UCSD-AML1 (cell line): ENCODE data around the gene PALM.
"Not testable (repeated sequence)": the region's sequence is repeated elsewhere in the genome, so short reads cannot be mapped to it uniquely, and the experiment has no call there.

Experiments used
- DNase-seq: peaks from one replicate; lab custom pipeline; 2025; ENCODE audit not compliant: unreplicated experiment; lab: John Stamatoyannopoulos, UW

PALM gene

GRCh38 chr19:703651-704446 lies 4.9 kb upstream of the PALM start:
- peak; percentile 100 for DNase-seq

- DNase-seq, result no peak
Observed at GRCh38 chr19:704447-704741, 4.3 kb upstream of the PALM start.

- DNase-seq, result no peak
Observed at GRCh38 chr19:709196-709964, 645 bp downstream of the PALM start.

DNA sequence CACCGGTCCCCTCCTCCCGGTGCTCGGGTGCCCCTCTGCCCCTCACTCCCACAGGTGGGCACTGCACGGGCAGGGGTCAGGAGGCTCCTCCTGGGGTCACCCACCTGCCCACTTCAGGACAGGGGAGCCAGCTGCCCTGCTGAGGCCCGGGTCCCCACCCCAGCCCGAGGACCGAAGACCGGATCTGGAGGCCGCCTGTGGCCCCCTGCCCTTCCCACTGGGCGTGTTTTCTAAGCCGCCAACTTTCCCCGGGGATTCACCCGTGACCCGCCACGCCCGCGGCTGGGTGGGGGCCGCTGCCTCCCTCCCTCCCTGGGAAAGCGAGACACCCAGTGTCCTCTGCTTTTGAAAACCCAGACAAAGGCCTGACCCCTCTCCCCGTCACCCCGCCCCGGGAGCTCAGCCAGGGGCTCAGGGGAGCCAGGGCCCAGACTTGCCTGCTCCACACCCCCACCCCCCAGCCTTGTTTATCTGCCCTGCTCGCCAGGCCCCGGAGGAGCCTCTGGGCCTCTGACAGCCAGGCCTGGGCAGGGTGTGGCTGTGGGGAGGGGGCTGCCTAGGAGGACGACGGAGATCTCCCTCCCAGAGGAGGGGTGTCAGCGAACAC lies 1.3 kb downstream of the PALM start:
- DNase-seq, result no peak

GRCh38 chr19:710767-711166 lies 2.0 kb downstream of the PALM start:
- DNase-seq, result no peak

- DNase-seq, result no peak
Observed at GRCh38 chr19:711254-711653, 2.5 kb downstream of the PALM start.

DNA sequence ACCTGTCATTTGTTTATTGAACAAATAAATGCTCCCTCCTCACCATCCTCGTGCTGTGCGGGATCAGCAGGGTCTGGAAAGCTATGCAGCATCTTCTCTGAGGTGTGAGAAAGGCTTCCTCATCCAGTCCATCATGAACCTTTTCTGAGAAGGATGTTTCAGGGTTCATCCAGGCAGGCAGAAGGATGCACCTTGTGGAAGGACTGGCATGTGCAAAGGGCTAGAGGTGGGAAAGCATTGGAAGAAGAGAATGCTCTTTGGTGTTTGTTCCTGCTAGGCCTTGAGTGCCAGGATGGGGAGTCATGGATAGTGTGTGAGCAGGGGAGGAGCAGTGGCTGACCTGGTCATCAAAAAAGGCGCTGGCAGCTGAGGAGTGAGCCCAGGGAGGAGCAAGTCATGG lies 6.6 kb downstream of the PALM start:
- DNase-seq, result no peak

GRCh38 chr19:718251-718951 lies 9.7 kb downstream of the PALM start:
- no peak for DNase-seq

GRCh38 chr19:718991-719512 lies 10.3 kb downstream of the PALM start:
- no peak for DNase-seq

DNA sequence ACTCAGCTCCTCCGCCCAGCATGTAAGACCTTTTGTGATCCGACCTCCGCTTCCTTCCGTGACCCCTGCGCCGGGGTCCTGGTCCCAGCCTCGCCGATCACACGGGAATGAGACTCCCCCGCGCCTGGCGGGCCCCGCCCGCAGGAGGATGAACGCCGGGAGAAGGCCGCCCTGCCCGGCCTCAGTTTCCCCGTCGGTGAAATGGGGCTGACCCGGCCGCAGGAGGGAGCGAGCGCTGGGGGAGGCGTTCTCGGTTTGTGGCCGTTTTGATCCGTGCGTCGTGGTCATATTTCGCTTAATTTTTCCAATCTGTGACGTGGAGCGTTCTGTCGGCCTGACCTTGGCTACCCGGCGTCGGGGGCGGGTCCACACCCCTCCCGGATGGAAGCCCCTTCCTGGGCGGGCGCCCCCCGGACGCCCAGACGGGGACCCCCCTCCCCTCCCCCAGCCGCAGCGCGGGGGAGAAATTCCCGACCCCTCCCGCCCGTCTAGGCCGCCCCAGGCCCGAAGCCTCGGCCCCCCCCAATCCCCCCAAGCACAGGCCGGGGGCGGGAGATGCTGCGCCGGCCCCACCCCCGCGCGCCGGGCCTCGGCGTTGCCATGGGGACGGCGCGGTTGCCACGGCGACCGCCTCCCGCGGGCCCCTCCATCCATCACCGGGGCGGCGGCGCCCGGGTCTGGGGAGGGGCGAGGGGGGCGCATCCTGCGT lies 11.1 kb downstream of the PALM start:
- DNase-seq, result no peak

DNA sequence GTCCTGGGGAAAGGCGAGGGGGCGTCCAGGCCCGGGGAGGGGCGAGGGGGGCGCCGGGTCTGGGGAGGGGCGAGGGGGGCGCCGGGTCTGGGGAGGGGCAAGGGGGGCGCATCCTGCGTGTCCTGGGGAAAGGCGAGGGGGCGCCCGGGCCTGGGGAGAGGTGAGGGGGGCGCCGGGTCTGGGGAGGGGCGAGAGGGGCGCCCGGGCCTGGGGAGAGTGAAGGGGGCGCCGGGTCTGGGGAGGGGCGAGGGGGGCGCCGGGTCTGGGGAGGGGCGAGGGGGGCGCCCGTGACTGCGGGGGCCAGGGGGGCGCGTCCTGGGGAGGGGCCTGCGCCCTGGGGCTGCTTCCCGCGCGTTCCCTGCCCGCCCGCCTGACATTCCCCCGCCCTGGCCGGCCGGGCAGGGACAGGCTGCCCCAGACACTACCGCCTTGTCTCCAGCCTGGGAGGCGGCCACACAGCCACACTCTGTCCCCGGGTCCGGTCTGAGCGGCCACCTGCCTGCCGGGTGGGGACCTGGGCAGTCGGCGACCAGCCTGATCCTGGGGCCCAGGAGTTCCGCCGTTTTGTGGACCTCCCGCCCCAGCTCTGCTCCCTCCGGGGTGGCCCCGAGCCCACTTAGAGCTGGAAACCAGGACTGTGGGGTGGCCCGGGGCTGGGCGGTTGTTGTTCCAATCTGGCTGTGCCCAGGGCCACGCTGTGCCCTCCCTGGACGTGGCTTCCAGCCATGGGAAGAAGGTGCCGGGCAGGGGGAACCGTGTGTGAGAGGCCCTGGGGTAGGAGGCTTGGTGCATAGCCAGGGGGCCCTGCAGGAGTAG lies 11.8 kb downstream of the PALM start:
- DNase-seq, result no peak

GRCh38 chr19:722553-723101 lies 13.9 kb downstream of the PALM start:
- no peak for DNase-seq

DNA sequence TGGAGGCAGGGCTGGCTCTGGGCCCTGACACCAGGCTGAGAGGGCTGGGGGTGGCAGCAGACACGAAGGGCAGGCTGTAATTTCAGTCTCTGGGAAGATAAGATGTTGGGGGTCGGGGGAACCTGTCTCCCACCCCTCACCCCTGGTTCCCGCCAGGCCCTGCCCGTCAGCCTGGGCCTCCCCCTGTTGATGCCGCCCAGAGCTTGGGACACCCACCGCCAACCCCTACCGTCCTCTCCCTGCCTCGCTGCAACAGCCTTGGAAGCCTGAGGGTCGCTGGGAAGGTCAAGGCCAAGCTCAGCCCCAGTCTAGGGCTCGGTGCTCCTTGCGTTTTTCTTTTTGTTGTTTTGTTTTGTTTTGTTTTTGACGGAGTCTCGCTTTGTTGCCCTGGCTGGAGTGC lies 14.5 kb downstream of the PALM start:
- DNase-seq, result no peak

DNA sequence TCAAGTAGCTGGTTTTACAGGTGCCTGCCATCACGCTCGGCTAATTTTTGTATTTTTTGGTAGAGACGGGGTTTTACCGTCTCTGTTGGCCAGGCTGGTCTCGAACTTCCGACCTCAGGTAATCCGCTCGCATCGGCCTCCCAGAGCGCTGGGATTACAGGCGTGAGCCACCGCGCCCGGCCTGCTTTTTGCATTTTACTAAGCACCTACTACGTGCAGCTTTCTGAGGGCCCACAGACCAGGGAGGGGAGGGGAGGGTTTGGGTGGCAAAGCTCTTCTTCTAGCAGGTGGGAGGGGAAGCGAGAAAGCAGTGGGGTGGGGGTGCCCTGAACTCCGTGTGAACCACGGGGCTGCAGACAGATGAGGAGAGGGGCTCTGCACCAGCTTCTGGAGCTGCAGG lies 15.0 kb downstream of the PALM start:
- no peak for DNase-seq

- DNase-seq, result no peak
Observed at GRCh38 chr19:725461-726089, 16.8 kb downstream of the PALM start.

DNA sequence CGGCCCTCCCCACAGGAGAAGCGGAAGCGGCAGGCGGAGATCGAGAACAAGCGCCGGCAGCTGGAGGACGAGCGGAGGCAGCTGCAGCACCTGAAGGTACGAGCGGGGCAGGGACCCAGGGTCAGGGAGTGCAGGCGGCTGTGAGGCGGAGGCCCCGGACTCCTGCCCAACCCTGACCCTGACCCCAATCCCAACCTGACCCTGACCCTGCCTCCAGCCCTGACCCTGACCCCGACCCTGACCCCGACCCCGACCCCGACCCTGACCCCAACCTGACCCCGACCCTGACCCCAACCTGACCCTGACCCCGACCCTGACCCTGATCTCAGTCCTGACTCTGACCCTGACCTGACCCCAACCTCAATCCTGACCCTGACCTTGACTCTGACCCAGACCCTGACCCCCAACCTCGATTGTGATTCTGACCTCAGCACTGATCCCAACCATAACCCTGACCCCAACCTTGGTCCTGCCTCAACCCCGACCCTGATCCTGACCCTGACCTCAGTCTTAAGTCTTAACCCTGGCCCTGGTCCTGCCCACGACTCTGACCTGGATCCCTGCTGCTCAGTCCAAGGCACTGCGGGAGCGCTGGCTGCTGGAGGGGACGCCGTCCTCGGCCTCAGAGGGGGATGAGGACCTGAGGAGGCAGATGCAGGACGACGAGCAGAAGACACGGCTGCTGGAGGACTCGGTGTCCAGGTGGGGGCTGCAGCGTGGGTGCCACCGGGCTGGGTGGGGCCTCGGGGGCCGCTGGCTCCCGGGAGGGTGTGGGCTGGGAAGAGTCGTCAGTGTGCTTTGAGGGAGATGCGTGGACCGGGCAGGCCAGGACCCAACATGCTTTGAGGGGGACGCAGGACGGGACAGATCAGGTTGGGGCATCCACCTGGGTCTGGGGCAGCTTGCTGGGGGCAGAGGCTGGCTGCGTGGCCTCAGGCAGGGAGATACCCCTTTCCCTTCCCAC lies 18.5 kb downstream of the PALM start:
- DNase-seq, result no peak

DNA sequence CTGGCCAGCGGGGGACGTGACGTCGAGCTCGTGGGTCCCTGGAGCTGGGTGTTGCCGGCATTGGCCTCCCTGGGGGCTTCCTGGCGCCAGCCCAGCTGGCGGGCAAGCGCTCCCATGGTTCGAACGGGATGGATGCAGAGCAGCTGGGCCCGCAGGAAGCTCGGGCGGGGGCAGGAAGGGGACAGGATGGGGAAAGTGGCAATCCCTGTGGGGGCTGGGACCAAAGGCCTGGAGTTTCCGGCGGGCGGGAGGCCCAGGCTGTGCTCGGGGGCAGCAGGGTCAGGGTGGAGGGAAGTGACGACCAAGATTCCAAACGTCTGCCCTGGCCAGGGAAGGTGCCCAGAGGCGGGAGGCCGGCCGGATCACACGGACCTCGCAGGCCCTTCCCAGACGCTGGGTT lies 19.3 kb downstream of the PALM start:
- peak; percentile 76 for DNase-seq

DNA sequence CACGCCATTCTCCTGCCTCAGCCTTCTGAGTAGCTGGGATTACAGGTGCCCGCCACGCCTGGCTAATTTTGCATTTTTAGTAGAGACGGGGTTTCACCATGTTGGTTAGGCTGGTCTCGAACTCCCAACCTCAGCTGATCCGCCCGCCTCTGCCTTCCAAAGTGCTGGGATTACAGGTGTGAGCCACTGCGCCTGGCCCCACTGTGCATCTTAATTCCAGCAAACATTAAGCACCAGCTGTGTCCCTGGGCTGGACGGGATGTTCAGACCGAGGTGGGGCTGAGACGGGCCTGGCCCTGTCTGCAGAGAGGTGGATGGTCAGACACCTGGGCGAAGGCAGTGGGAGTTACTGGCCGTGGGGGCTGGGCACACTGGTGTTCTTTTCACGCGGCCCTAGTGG lies 20.8 kb downstream of the PALM start:
- DNase-seq, result not testable (repeated sequence)
